ENCODE measurements around the gene LRRC9.

The LRRC9 gene

GRCh38 chr14:59986556-59987059, 66.7 kb downstream of the LRRC9 start:
- TF ChIP-seq REST (IDR thresholded peaks at IDR 0.05; ENCODE audit: insufficient read depth in 1 of 2, low read depth in 2 of 2, low read length in 2 of 2), result no peak
- no peak for TF ChIP-seq POLR2AphosphoS5 (IDR thresholded peaks at IDR 0.05; ENCODE audit: low read depth, low read length)
- TF ChIP-seq SIN3A (IDR thresholded peaks at IDR 0.05; ENCODE audit: borderline replicate concordance, insufficient read depth, low read length), result no peak
- no peak for TF ChIP-seq TAF1 (IDR thresholded peaks at IDR 0.05; ENCODE audit: borderline replicate concordance, insufficient read depth, low read length)
- no peak for TF ChIP-seq FOXP2 (optimal IDR thresholded peaks at IDR 0.05; ENCODE audit: borderline replicate concordance, extremely low read depth, extremely low read length, insufficient read depth)

GRCh38 chr14:59997449-59997848, 77.5 kb downstream of the LRRC9 start:
- no peak for TF ChIP-seq REST (IDR thresholded peaks at IDR 0.05; ENCODE audit: insufficient read depth in 1 of 2, low read depth in 2 of 2, low read length in 2 of 2)
- TF ChIP-seq TAF1 (IDR thresholded peaks at IDR 0.05; ENCODE audit: borderline replicate concordance, insufficient read depth, low read length), result no peak
- TF ChIP-seq FOXP2 (optimal IDR thresholded peaks at IDR 0.05; ENCODE audit: borderline replicate concordance, extremely low read depth, extremely low read length, insufficient read depth), result no peak
- no peak for TF ChIP-seq SIN3A (IDR thresholded peaks at IDR 0.05; ENCODE audit: borderline replicate concordance, insufficient read depth, low read length)
- no peak for TF ChIP-seq POLR2AphosphoS5 (IDR thresholded peaks at IDR 0.05; ENCODE audit: low read depth, low read length)

GRCh38 chr14:59997966-59998365, 78.0 kb downstream of the LRRC9 start:
- TF ChIP-seq POLR2AphosphoS5 (IDR thresholded peaks at IDR 0.05; ENCODE audit: low read depth, low read length), result no peak
- no peak for TF ChIP-seq SIN3A (IDR thresholded peaks at IDR 0.05; ENCODE audit: borderline replicate concordance, insufficient read depth, low read length)
- no peak for TF ChIP-seq REST (IDR thresholded peaks at IDR 0.05; ENCODE audit: insufficient read depth in 1 of 2, low read depth in 2 of 2, low read length in 2 of 2)
- no peak for TF ChIP-seq TAF1 (IDR thresholded peaks at IDR 0.05; ENCODE audit: borderline replicate concordance, insufficient read depth, low read length)
- no peak for TF ChIP-seq FOXP2 (optimal IDR thresholded peaks at IDR 0.05; ENCODE audit: borderline replicate concordance, extremely low read depth, extremely low read length, insufficient read depth)

- TF ChIP-seq REST (IDR thresholded peaks at IDR 0.05; ENCODE audit: insufficient read depth in 1 of 2, low read depth in 2 of 2, low read length in 2 of 2), result no peak
- TF ChIP-seq POLR2AphosphoS5 (IDR thresholded peaks at IDR 0.05; ENCODE audit: low read depth, low read length), result no peak
These were observed 78.6 kb downstream of the LRRC9 start for GRCh38 chr14:59998564-59998963.

- TF ChIP-seq TAF1 (IDR thresholded peaks at IDR 0.05; ENCODE audit: borderline replicate concordance, insufficient read depth, low read length) (no peak), FOXP2 (optimal IDR thresholded peaks at IDR 0.05; ENCODE audit: borderline replicate concordance, extremely low read depth, extremely low read length, insufficient read depth) (no peak), POLR2AphosphoS5 (IDR thresholded peaks at IDR 0.05; ENCODE audit: low read depth, low read length) (no peak), REST (IDR thresholded peaks at IDR 0.05; ENCODE audit: insufficient read depth in 1 of 2, low read depth in 2 of 2, low read length in 2 of 2) (no peak), SIN3A (IDR thresholded peaks at IDR 0.05; ENCODE audit: borderline replicate concordance, insufficient read depth, low read length) (no peak)
These were observed 83.0 kb downstream of the LRRC9 start for GRCh38 chr14:60002819-60003492.
